Measurements from ENCODE around the gene HIPK4.
"Not testable (repeated sequence)": the region's sequence is repeated elsewhere in the genome, so short reads cannot be mapped to it uniquely, and the experiment has no call there.

Gene HIPK4

GRCh38 chr19:40390084-40390742 is at the start of gene HIPK4:
Gene HIPK4, minus strand, starts transcription at chr19:40390181. Its CDS starts 279 bp downstream, at chr19:40389902.
- no peak for DNase-seq

- no peak for DNase-seq
Measured at GRCh38 chr19:40438284-40438683, 48.3 kb upstream of the HIPK4 start.

GRCh38 chr19:40433391-40434216 is 43.6 kb upstream of the HIPK4 start:
- DNase-seq = peak; percentile 96

GRCh38 chr19:40432760-40433159 is 42.8 kb upstream of the HIPK4 start:
- DNase-seq = not testable (repeated sequence)

- DNase-seq = no peak
Measured at GRCh38 chr19:40431698-40432097, 41.7 kb upstream of the HIPK4 start.

- DNase-seq = not testable (repeated sequence)
Measured at GRCh38 chr19:40430242-40430641, 40.3 kb upstream of the HIPK4 start.

GRCh38 chr19:40428197-40428596 is 38.2 kb upstream of the HIPK4 start:
- not testable (repeated sequence) for DNase-seq

GRCh38 chr19:40425450-40426287 is 35.7 kb upstream of the HIPK4 start, which contains the start of gene SERTAD1:
Gene SERTAD1, minus strand, starts transcription at chr19:40425992. Its CDS starts 2,446 bp downstream, at chr19:40423546.
- DNase-seq = peak; percentile 100

- peak; percentile 87 for DNase-seq
Measured at GRCh38 chr19:40424637-40425449, 34.9 kb upstream of the HIPK4 start.

- no peak for DNase-seq
Measured at GRCh38 chr19:40423938-40424337, 34.0 kb upstream of the HIPK4 start.

GRCh38 chr19:40422748-40423566 is 33.0 kb upstream of the HIPK4 start:
- DNase-seq = no peak

- no peak for DNase-seq
Measured at GRCh38 chr19:40421993-40422747, 32.2 kb upstream of the HIPK4 start.

GRCh38 chr19:40420766-40421765 is 31.1 kb upstream of the HIPK4 start:
- DNase-seq = peak; percentile 93

GRCh38 chr19:40420451-40420765 is 30.4 kb upstream of the HIPK4 start:
- no peak for DNase-seq

GRCh38 chr19:40419780-40420179 is 29.8 kb upstream of the HIPK4 start:
- DNase-seq = no peak

GRCh38 chr19:40419066-40419612 is 29.2 kb upstream of the HIPK4 start:
- DNase-seq = no peak

- no peak for DNase-seq
Measured at GRCh38 chr19:40418040-40418439, 28.1 kb upstream of the HIPK4 start.

GRCh38 chr19:40417643-40417981 is 27.6 kb upstream of the HIPK4 start:
- DNase-seq = no peak
